Activated T-helper 1 cell treated with Interleukin-2 at 50 U/mL for 16 hours (primary cell): ENCODE measurements around the gene MMADHC.

Experiments used
- DNase-seq: peaks from one replicate; pipeline ENCODE4 v3.0.0-alpha.2; 2020; ENCODE audit warnings: low read depth

The MMADHC gene

GRCh38 chr2:149587220-149587949 is at the start of gene MMADHC:
MMADHC (minus strand) TSS chr2:149587775; CDS start chr2:149587097, 678 bp downstream.
- DNase-seq = peak; percentile 89

DNA sequence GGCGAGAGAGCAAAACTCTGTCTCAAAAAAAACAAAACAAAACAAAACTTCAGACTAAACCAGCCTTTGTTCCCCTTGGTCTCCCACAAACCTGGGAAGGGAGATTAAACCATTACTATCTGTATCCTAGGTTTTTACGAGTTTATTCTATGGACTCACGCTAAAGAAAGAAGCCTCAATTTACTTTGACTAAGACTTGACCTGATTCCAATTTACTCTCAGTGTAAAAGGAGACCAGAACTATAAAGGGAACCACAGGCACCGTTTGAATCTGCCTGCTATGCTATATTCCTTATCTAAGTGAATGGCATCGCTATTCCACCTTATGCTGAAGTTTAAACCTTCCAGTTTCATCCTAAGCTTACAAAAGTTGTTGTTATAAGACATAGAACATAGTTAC is 46.5 kb upstream of the MMADHC start:
- no peak for DNase-seq

- DNase-seq = no peak
Observed at GRCh38 chr2:149630445-149630844, 42.9 kb upstream of the MMADHC start.

GRCh38 chr2:149629026-149629425 is 41.5 kb upstream of the MMADHC start:
- no peak for DNase-seq

DNA sequence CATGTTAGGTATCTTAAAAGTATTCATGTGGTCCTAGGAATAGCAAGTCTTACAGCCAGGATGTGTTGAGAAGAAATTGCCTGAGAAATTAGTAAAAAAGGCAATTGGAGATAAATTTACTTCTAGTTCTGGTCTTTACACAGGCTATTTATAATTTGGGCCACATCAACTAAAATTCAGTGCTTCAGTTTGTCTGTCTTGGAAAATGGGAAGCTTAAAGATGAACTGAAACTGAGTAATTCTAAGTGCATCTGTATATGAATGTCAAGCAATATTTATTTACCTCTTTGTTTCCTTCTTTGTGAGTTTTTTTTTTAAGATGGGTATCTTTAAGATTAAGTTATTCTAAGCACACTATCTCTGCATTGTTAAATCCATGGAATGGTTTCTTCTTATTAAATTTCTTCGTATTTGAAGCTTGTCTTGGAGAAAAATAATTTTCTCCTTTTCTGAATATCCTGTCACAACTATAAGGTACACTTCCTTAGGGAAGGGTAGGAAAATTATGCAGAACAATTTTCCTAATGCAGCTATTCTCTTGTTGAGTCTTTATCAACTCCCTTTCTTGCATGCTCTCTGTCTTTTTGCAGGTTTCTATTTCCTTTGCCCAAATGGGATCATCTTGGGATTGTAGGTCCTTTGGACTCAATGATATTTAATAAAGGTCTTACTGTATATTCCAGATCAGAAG is 39.7 kb upstream of the MMADHC start:
- no peak for DNase-seq

GRCh38 chr2:149625671-149626070 is 38.1 kb upstream of the MMADHC start:
- DNase-seq = no peak

DNA sequence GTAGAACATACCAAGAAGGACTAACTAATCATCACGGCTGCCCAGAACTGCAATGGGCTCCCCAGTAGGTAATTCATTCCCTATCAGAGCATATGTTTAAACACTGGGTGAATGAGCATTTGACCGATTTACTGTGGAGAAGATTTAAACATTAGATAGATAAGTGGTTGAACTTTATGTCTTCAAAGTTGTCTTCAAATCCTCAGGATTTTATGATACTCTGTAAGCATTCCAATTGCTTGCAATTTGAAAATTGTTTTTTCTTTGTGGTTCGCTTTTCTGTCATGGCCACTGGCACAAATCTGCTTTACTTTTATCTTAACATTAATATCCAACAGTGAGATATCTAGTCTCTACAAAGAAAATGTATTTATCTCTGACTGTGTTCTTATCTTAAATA is 37.7 kb upstream of the MMADHC start:
- no peak for DNase-seq

- DNase-seq = no peak
Observed at GRCh38 chr2:149622343-149622742, 34.8 kb upstream of the MMADHC start.

- DNase-seq = no peak
Observed at GRCh38 chr2:149617476-149617875, 29.9 kb upstream of the MMADHC start.

GRCh38 chr2:149616681-149617456 is 29.3 kb upstream of the MMADHC start:
- no peak for DNase-seq

DNA sequence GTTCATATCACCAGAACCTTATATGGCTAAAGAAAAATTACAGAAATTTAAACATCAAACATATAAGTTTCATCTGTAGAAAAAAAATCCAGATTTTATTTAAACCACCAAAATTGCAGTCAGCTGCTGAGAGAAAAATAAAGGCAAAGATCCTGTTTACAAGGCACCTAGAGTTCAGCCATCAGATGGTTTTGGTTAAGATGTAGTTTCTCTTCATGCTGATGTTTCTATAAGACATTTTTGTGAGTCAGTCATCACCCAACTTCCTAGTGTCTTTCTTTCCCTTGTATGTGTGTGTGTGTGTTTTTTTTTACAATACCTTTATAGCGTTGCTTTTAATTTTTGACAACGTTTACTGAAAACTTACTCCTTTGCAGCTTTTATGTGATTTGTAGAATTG is 26.1 kb upstream of the MMADHC start:
- no peak for DNase-seq

DNA sequence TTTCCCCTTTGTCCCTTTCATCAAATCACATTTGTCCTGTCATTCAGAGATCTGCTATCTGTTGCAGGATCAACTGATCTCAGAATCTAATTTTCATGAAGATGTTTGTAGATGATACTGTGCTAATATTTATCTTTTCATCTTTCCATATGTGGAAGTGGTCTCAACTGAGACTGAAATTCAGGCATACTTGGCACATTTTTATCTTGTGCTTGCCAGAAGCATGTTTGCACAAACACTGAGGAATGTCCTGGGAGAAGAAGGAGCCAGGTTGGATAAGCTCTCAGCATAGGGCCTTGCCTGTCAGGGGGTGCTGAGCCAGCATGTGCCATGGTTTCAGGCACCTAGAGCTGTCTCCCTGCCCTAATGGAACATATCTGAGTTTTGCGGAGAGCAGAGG is 24.5 kb upstream of the MMADHC start:
- DNase-seq = no peak

- DNase-seq = no peak
Observed at GRCh38 chr2:149611100-149611820, 23.7 kb upstream of the MMADHC start.

DNA sequence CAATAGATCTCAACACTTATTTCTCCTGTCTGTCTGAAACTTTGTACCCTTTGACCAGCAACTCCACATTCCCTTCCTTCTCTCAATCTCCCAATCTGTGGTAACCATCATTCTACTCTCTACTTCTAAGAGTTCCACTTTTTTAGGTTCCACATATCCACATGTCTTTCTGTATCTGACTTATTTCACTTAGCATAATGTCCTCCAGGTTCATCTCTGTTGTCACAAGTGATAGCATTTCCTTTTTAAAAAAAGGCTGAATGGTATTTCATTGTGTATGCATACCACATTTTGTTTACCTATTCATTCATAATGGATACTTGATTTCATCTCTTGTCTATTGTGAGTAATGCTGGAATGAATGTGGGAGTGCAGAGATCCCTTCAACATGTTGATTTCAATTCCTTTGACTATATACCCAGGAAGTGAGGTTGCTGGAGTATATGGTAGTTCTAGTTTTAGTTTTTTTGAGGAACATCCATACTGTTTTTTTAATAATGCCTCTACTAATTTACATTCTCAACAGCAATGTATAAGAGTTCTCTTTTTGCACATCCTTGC is 18.8 kb upstream of the MMADHC start:
- DNase-seq = no peak

DNA sequence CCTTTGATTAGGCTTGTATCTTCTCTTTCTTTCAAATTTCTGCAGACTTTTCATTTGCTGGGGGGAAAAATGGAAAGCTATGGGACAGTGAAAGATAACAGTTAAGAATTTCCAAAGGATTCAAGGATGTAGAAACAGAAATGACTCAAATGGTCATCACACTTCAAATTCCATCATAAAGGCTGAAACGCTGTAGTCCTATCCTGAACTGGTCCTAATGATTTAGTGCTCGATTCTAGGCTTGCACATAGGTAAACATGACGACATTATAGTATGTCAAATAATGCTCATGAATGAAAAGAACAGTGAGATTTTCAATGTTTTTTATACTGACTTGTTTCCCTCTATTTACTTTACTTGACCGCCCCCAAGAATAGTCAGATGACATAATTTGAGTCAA is 15.7 kb upstream of the MMADHC start:
- no peak for DNase-seq

GRCh38 chr2:149601141-149601796 is 13.7 kb upstream of the MMADHC start:
- no peak for DNase-seq

DNA sequence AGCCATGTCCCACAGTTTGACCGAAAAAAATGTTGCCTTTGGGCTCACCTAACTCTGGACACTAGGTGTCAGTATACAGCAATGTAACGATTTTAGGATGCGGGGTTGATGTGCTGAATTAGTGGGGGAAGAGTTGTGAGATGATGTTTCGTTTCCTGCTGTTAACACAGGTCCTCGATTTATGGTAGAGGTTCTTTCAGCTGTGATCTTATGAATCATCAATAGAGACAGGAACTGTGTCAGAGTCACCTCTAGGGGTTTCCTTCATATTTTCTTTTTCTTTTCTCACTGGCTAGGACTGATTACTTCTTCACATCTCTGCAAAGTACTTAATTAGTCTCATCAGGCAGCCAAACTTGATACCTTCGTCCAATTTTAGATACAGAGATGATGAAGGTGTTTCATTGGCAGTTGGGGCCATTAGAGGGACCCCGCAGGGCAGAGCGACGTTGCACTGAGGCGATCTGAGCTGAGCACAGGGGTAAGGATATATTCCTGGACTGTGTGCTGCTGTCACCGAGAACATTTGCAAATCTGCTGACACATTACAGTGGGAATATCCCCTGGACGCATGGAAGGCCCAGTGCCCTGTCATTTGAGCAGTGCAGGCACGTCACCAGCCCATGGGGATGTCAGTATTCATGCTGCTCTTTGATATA is 10.2 kb upstream of the MMADHC start:
- DNase-seq = peak; percentile 11

DNA sequence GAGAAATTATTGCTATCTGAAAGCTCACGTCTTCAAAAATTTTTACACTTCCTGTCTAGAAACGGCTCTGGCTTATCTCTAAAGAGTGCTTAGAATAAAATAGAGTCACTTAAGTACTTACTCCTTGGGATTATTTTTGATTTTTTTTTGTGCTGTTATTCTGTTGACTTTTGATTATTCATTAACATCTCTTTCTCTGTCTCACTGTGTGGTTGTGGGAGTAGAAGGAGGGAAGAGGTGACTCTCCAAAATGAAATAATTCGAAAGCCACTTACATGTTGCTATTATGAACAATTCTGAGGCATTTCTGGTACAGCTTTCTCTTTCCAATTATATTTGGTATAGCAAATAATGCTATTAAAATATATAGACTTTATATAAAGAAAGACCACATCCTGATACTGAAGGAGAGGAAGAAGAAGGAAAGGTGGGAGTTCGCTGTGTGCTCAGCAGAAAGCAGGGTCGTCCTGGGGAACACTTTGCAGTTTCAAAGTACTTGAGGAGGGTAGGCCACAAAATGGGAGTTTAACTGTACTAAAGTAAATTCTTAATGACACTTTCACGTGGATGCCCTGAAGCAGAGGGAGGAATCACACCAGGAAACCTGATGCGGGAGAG is 9.6 kb upstream of the MMADHC start:
- DNase-seq = no peak

- DNase-seq = no peak
Observed at GRCh38 chr2:149596471-149596870, 8.9 kb upstream of the MMADHC start.
